DOHH2 (cell line): Measurements from ENCODE around the gene SRPK2.

Source experiments
- H3F3A ChIP-seq: fragments of 200-600 bp; sonication (generic), shearing (Covaris generic); 2 replicates; pipeline ENCODE4 v1.6.0; 2016; ENCODE audit warnings: antibody characterized with exemption, mild to moderate bottlenecking; ENCODE audit not compliant: control insufficient read depth, insufficient read depth
- H3K27ac ChIP-seq: fragments of 200-600 bp; sonication (generic); 2 replicates; pipeline ENCODE4 v1.5.1; 2014; ENCODE audit warnings: low read depth, mild to moderate bottlenecking, low read length, moderate library complexity
- H3K27me3 ChIP-seq: fragments of 200-600 bp; sonication (generic); 2 replicates; pipeline ENCODE4 v1.6.1; 2014; ENCODE audit warnings: mild to moderate bottlenecking, low read length, mixed read lengths; ENCODE audit not compliant: control insufficient read depth
- H3K36me3 ChIP-seq: fragments of 200-600 bp; sonication (generic); 2 replicates; pipeline ENCODE4 v1.6.1; 2014; ENCODE audit warnings: mild to moderate bottlenecking, low read length, moderate library complexity, mixed read lengths; ENCODE audit not compliant: control insufficient read depth
- H3K4me1 ChIP-seq: fragments of 200-600 bp; sonication (generic); 2 replicates; pipeline ENCODE4 v1.6.1; 2014; ENCODE audit warnings: mild to moderate bottlenecking, low read length, mixed read lengths; ENCODE audit not compliant: control insufficient read depth
- H3K4me2 ChIP-seq: fragments of 200-600 bp; sonication (generic); 2 replicates; pipeline ENCODE4 v1.6.0; 2014; ENCODE audit warnings: mild to moderate bottlenecking, low read length, moderate library complexity
- H3K4me3 ChIP-seq: fragments of 200-600 bp; sonication (generic); 2 replicates; pipeline ENCODE4 v1.5.1; 2014; ENCODE audit warnings: mild to moderate bottlenecking, low read length, mixed read lengths
- H3K79me2 ChIP-seq: fragments of 200-600 bp; sonication (generic); 2 replicates; pipeline ENCODE4 v1.6.1; 2014; ENCODE audit warnings: mild to moderate bottlenecking, low read length, mixed read lengths; ENCODE audit not compliant: control insufficient read depth
- H3K9me2 ChIP-seq: fragments of 200-600 bp; sonication (generic); replicated peaks from 2 replicates; pipeline ENCODE4 v1.6.1; 2014; ENCODE audit warnings: mild to moderate bottlenecking, low read length, mixed read lengths; ENCODE audit not compliant: control insufficient read depth
- H3K9me3 ChIP-seq: fragments of 200-600 bp; sonication (generic); 2 replicates; pipeline ENCODE4 v1.6.1; 2014; ENCODE audit warnings: antibody characterized with exemption, low read length, mixed read lengths; ENCODE audit not compliant: control insufficient read depth, insufficient read depth
- H4K20me1 ChIP-seq: fragments of 200-600 bp; sonication (generic); 2 replicates; pipeline ENCODE4 v1.6.0; 2014; ENCODE audit warnings: low read depth, mild to moderate bottlenecking, antibody characterized with exemption, low read length, moderate library complexity; ENCODE audit not compliant: control insufficient read depth, insufficient read depth
- CTCF ChIP-seq: fragments of 200-600 bp; sonication (generic); IDR thresholded peaks from one replicate; pipeline ENCODE4 v1.5.1; 2014; ENCODE audit warnings: antibody characterized with exemption, mild to moderate bottlenecking, low read depth, low read length; ENCODE audit not compliant: poor library complexity, severe bottlenecking
- EZH2phosphoT487 ChIP-seq: fragments of 200-600 bp; sonication (generic); IDR thresholded peaks from 2 replicates; pipeline ENCODE4 v1.6.1; 2017; ENCODE audit warnings: borderline replicate concordance, mild to moderate bottlenecking, antibody characterized with exemption, low read length, moderate library complexity, mixed read lengths

Gene SRPK2

DNA sequence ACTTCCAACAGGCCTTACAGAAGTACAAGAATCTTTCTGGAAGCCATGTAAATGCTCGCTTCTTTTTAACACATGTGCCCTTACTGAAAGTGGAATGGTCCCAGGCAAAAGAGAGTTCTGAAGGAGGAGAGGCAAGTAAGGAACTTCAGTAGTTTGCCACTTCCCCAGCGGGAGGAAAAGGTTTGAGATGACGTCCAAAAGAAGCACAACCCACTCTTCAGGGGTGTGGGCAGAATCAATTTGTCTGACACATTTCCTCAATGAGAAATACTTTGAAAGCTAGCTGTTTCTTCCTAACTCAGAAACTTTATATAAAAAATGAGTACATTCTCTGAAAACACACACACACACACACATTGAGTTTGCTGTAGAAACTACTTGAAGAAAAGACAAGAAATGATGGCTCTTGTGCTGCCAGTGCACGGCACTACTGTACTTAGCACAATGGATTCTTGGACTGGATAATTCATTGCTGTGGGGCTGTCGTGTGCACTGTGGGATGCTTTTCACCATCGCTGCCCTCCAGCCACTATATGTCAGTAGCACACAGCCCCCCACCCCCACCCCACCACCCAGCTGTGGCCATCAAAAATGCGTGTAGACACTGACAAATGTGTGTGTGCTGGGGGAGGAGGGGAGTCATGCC, 183.0 kb downstream of the SRPK2 start:
- Histone ChIP-seq H3K36me3 (0 out of 2 replicates have a peak, but pooled peaks cover 3% of the 10 kb centered on the region), H3F3A (0 out of 2 replicates have a peak, but pooled peaks cover 2% of the 10 kb centered on the region), H3K27me3 (no peaks in the 10 kb centered on the region), H4K20me1 (0 out of 2 replicates have a peak, but pooled peaks cover 3% of the 10 kb centered on the region), H3K4me2 (no peak overlapping the region), H3K79me2 (peaks cover 17% of the 10 kb centered on the region), H3K9me3 (no peaks in the 10 kb centered on the region), H3K27ac (no peak overlapping the region), H3K4me3 (no peak overlapping the region), H3K4me1 (peaks cover 16% of the 10 kb centered on the region), H3K9me2 (no peaks in the 10 kb centered on the region)
- TF ChIP-seq EZH2phosphoT487 (no peak), CTCF (no peak)

- Histone ChIP-seq H4K20me1 (no peaks in the 10 kb centered on the region), H3K27me3 (no peaks in the 10 kb centered on the region), H3K4me1 (peaks cover 8% of the 10 kb centered on the region), H3K9me3 (no peaks in the 10 kb centered on the region), H3F3A (no peaks in the 10 kb centered on the region), H3K4me2 (no peak overlapping the region), H3K4me3 (no peak overlapping the region), H3K79me2 (peaks cover 15% of the 10 kb centered on the region), H3K36me3 (0 out of 2 replicates have a peak, but pooled peaks cover 3% of the 10 kb centered on the region), H3K27ac (no peak overlapping the region), H3K9me2 (no peaks in the 10 kb centered on the region)
- TF ChIP-seq CTCF (no peak), EZH2phosphoT487 (no peak)
Measured at GRCh38 chr7:105204953-105205352, 183.8 kb downstream of the SRPK2 start.

DNA sequence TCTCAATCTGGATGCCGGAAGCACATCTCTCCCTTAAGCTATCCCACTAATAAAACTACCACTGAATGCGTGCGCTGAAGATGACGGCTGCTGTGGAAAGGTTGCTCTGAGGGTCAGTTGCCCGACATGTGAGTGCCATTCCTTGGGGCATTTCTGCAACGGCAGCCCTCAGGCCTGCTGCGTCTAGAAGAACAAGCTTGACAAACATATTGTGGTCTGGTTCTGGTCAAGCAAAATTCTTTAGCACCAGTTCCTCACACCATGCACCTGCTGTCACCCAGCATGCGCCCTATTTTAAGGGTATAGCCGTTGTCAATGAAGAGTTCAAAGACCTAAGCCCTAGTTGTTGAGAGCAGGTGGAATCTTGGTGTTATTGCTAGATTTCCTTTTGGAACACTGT, 184.2 kb downstream of the SRPK2 start:
- no peak overlapping the region for H3K27ac ChIP-seq
- H3K9me2 ChIP-seq = no peaks in the 10 kb centered on the region
- no peak overlapping the region for H3K4me2 ChIP-seq
- no peaks in the 10 kb centered on the region for H4K20me1 ChIP-seq
- peaks cover 15% of the 10 kb centered on the region for H3K79me2 ChIP-seq
- H3K4me3 ChIP-seq = no peak overlapping the region
- H3F3A ChIP-seq = no peaks in the 10 kb centered on the region
- 0 out of 2 replicates have a peak, but pooled peaks cover 3% of the 10 kb centered on the region for H3K36me3 ChIP-seq
- no peaks in the 10 kb centered on the region for H3K27me3 ChIP-seq
- H3K4me1 ChIP-seq = peaks cover 6% of the 10 kb centered on the region
- no peaks in the 10 kb centered on the region for H3K9me3 ChIP-seq
- TF ChIP-seq EZH2phosphoT487 = no peak

- H3K27ac ChIP-seq = no peak overlapping the region
- no peaks in the 10 kb centered on the region for H3K9me2 ChIP-seq
- peaks cover 8% of the 10 kb centered on the region; the same call in 1 of the 2 replicates for H3K79me2 ChIP-seq
- H3K27me3 ChIP-seq = no peaks in the 10 kb centered on the region
- no peak for TF ChIP-seq CTCF
- TF ChIP-seq EZH2phosphoT487 = no peak
- H3F3A ChIP-seq = no peaks in the 10 kb centered on the region
- H3K36me3 ChIP-seq = 0 out of 2 replicates have a peak, but pooled peaks cover 3% of the 10 kb centered on the region
- no peak overlapping the region for H3K4me3 ChIP-seq
- peaks cover 6% of the 10 kb centered on the region for H3K4me1 ChIP-seq
- H3K9me3 ChIP-seq = no peaks in the 10 kb centered on the region
- no peak overlapping the region for H3K4me2 ChIP-seq
- H4K20me1 ChIP-seq = no peaks in the 10 kb centered on the region
Measured at GRCh38 chr7:105202616-105203015, 186.1 kb downstream of the SRPK2 start.
